Measurements from ENCODE around the gene NME2.
"Not testable (repeated sequence)": the region's sequence is repeated elsewhere in the genome, so short reads cannot be mapped to it uniquely, and the experiment has no call there.

NME2 gene

GRCh38 chr17:51166198-51166986, at the start of gene NME2:
Gene NME2 (plus strand): TSS chr17:51166411. CDS start chr17:51166831, 420 bp downstream.
- peak; percentile 61 for DNase-seq

DNA sequence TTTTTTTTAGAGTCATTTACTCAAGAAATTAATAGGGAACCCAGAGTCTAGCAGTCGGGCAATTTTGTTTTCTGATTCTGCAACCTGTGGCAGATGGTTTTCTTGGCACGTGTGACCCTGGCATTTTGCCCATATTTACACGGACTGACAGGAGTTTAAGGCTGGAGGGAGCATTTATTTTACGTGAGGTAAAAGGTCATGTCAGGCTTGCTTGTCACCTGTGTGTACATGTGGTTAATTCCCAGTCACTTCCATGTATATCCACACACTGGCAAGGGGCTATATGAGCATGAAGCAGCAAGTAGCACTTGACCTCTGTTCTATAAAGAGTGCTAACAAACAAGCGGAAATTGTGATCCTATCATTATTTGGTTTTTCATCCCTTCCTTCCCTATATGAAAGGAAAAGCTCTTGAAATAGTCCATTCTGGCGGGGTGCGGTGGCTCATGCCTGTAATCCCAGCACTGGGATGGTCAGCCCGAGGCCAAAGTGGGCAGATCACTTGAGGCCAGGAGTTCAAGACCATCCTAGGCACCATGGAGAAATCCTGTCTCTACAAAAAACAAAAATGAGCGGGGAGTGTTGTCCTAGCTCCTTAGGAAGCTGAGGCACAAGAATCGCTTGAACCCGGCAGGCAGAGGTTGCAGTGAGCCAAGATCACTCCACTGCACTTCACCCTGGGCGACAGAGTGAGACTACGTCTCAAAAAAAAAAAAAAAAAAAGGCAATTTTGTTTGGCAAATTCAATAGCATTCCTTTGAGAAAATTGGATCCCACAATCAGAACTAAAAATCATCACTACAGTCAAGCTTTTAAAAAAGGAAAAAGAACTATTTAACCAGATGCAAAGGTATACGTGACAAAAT, 47.6 kb upstream of the NME2 start:
- DNase-seq = peak; percentile 75

- DNase-seq = peak; percentile 25
Observed at GRCh38 chr17:51119415-51120356, 46.5 kb upstream of the NME2 start.

DNA sequence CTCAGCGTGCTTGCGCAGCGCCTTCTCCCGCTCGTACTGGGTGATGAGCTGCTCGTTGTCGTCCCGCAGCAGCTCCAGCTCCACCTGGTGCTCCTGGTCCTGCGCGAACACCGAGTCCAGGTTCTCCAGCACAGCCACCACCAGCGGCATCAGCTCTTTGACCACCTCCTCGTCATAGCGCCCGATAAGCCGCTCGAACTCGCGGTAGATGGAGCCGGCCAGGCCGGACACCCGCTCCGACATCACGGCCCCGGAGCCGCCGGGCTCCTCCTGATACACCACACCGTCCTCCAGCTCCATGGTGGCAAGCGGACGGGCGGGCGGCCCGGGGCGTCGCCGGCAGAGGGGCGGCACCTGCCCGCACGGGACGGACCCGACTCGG, 45.9 kb upstream of the NME2 start:
- no peak for DNase-seq

DNA sequence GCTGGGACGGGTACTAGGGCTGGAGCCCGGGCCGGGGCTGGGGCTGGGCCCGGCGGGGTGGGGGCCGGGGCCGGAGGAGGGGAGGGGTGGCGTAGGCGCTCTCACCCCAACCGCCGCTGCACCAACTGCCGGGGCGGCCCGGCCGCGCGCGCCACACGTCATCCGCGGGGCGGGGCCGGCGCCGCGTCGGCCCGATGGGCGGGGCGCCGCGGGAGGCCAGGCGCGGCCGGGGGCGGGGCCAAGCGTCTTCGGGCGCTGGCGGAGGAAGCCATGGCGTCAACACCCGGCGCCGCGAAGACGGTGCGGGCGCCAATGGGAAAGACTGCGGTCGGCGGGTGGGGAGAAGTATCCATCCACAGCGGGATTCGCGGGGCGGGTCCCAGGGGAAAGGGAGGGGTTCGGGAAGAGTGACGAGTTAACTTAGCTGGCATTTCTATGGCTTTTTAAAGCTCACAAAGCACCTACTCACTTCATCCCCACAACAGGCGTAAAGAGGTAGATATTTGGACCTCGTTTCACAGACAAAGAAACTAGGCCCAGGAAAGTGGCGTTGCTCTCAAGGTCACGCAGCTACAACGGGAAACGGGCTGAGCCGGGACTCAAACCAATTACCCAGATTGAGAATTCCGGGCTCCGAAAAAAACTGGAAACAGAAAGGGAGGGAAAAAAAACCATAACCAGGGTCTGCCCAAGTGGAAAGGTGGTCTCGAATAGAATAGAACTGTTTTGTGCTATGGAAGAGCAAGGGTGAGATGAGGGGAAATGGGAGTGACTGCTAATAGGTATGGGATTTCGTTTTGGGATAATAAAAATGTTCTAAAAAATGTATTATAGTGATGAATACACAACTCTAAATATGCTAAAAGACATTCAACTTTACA, 45.2 kb upstream of the NME2 start, which contains the start of gene SPAG9:
TSS of gene SPAG9 (minus strand) at position 130 of the 881 bp plus-strand sequence. CDS start 212 bp downstream, outside the sequence.
- DNase-seq = peak; percentile 99

GRCh38 chr17:51121620-51122472, 44.4 kb upstream of the NME2 start:
- DNase-seq = no peak

DNA sequence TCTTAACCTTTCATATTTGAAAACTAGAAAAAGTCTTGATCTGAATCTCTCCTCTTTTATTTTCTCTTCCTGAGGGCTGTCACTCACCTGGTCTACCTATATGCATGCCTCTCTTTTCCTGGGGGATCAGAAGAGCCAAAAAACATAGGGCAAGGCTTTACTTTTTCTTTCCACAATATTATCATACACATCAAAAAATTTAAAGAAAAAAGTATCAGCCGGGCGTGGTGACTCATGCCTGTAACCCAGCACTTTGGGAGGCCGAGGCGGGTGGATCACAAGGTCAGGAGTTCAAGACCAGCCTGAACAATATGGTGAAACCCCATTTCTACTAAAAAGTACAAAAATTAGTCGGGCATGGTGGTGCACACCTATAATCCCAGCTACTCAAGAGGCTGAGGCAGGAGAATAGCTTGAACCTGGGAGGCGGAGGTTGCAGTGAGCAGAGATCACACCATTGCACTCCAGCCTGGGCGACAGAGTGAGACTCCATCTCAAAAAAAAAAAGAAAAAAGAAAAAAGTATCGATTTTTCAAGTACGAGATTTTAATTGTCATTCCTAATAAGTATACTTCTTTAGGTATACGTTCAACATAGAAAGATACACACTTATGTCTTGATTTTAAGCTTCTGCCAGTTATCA, 43.6 kb upstream of the NME2 start:
- not testable (repeated sequence) for DNase-seq

DNA sequence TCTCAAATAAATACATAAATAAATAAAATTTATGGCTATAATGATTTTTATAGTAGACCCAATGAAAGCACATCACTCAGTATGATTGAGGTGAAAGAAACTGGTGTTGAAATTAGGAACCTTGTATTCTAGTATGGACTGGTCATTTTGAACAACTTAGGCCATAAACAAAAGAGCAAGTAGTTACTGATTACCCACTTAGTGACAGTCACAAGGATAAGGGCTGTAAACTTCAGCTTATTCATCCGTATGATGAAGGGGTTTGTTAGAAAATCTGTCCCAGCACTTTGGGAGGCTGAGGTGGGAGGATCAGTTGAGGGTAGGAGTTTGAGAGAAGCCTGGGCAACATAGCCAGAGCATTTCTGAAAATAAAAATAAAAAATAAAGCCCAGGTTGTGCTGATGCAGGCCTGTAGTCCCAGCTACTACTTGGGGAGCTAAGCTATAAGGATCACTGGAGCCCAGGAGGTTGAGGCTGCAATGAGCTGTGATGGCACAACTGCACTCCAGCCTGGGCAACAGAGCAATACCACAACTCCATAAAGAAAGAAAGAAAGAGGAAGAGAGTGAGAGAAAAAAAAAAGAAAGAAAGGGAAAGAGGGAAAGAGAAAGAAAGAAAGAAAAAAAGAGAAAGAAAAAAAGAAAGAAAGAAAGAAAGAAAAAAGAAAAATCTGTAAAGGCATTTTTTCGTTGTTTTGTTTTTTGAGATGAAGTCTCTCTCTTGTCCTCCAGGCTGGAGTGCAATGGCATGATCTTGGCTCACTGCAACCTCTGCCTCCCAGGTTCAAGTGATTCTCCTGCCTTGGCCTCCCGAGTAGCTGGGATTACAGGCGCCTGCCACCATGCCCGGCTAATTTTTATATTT, 41.3 kb upstream of the NME2 start:
- no peak for DNase-seq

DNA sequence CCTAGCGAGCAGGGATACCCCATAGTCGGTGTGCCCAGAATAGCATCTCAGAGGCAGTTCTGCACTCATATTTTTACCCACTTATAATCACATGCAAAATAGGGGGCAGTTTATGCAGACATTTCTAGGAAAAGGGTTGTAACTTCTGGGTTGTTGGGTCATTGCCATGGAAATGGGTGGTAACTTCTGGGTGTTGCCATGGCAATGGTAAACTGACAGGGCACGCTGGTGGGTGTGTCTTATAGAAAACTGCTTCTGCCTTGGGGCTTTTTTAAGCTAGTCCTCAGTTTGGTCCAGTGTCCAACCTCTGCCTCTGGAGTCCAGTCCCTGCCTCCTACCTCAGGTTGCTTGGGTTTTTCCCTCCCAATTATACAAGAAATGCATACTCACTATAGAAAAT, 38.1 kb upstream of the NME2 start:
- DNase-seq = no peak

DNA sequence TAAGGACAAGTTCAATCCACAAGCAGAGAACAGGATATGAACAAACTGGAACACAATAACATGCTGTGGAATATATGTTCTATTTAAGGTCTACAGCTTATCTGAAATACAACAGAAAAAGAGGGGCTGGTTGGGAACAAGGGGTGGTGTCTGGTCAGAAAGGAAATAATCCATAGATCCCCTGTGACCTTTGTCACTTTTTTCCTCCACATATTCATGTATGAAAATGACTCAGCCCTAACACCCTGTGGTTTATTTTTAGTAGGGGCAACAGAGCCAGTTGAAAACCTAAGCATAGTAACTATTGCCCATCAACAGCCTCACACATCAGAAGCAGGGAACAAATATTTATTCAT, 33.3 kb upstream of the NME2 start:
- no peak for DNase-seq

DNA sequence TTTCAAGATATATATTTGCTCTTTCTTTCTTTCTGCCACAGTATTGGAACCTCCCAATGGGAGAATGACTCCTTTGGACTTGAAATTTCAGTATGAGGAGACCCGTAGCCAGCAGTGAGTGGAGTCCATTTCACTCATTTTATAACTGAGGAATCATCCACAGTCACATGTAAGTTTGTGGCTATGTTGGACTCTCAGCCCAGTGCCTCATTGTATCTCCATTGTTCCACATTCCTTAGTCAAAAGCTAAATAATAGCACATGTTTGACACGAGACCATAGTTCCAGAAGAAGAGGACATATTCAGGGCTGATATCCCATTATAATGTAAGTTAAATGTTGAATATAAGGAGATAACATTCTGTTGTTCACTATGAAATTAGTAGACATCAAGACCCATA, 32.8 kb upstream of the NME2 start:
- no peak for DNase-seq

GRCh38 chr17:51135956-51136355, 30.3 kb upstream of the NME2 start:
- DNase-seq = no peak

GRCh38 chr17:51142597-51142996, 23.6 kb upstream of the NME2 start:
- no peak for DNase-seq

GRCh38 chr17:51144266-51145022, 21.8 kb upstream of the NME2 start:
- peak; percentile 94 for DNase-seq

- DNase-seq = no peak
Observed at GRCh38 chr17:51147650-51148049, 18.6 kb upstream of the NME2 start.

DNA sequence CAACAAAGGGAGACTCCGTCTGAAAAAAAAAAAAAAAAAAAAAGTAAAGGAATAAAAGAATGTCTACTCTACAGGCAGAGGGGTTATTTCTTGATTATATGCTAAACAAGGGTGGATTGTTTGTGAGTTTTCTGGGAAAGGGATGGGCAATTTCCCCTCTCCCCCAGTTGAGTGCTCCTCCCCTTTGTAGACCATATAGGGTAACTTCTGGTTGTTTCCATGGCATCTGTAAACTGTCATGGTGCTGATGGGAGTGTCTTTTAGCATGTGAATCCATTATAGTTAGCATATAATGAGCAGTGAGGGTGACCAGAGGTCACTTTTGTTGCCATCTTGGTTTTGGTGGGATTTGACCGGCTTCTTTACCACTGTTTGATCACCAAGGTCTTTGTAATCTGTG, 17.0 kb upstream of the NME2 start:
- DNase-seq = no peak

- no peak for DNase-seq
Observed at GRCh38 chr17:51150932-51151331, 15.3 kb upstream of the NME2 start.

GRCh38 chr17:51152766-51153209, 13.4 kb upstream of the NME2 start:
- DNase-seq = no peak
